Measurements from ENCODE around the gene TRA2B. TPM values are rescaled to one million over a fixed set of nuclear protein-coding genes. Genes with fewer than 3 reads are reported as not detected.

Gene TRA2B
- total and polyA plus RNA-seq, 4 experiments from 2014 or later = 121 to 181 (median 179) TPM

DNA sequence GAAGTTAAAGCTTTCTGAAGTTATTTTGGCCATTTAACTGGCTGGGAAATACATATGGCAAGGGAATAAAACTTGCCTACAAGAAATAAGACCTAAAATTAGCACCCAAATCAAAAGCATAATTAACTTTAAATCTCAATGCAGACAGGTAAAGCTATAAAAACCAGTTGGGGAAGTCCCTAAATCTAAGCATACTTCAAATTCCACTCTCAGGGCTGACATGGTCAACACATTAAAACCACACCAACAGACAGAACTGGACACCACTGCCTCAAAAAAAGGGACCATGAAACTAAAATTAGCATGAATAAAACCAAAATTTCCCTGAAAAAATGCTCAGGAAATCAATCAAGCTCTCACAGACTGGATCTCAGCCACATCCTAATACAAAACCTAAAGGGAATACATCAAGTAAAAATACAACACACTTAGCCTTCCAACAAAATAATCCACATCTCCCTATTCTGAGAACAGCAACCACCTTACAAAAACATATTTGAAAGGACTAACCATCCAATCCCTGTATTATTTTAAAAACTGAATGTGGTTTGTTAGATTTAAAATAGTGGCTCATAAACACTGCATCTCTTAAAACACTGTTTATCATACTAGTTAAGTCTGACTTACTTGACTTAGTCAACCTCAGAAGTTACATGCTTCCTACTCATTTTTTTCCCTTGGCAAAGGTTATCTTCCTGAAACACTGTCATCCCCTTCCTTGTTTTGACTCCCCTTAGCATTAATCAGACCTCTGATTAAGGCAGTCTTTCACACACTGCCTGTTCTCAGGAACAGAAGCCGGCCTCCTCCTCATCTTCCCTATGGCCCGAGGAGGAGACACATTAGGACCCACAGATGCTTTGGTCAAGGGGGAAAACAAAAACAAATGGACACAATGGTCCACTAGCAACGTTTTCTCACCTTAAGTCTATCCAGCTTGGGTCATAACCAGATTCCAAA lies 8.3 kb downstream of the TRA2B start:
- H3K27ac Mint-ChIP-seq = peak overlapping the region; percentile 2 to 100 (median 73)
- CTCF ChIA-PET (ENCODE audit: partially characterized antibody) = interaction anchor here (12.4 kb wide), 1 partner anchor 13 kb away, joined by 143 read pairs; no protein-coding TSS in a partner anchor
- H3K27ac ChIP-seq (ENCODE audit: low read depth, low read length) = peak overlapping the region; percentile 45
- POLR2A ChIA-PET (ENCODE audit: partially characterized antibody) = interaction anchor here (1.0 to 6.2 kb wide), 3 partner anchors 7 to 343 kb away, joined by 3 to 95 read pairs (median 9); partner anchors contain the start of genes SENP2 and TRA2B
- H3K4me3 ChIP-seq (ENCODE audit: low read length in 2 of 2) = peak overlapping the region in 1 of 2 donors; percentile 37
- intact Hi-C loops (cut with micrococcal nuclease) = loop anchor here (1.0 to 10.0 kb wide), 3 partner anchors 8 to 425 kb away; partner anchors contain the start of gene IGF2BP2
- H3K4me1 ChIP-seq (ENCODE audit: insufficient read depth, low read length) = peaks cover 99% of the 10 kb centered on the region
- peaks cover 76 to 100% (median 91%) of the 10 kb centered on the region in 4 donors for H3K4me1 Mint-ChIP-seq
- no peak for DNase-seq
- no peaks in the 10 kb centered on the region for H3K9me3 ChIP-seq (ENCODE audit: control insufficient read depth in 1 of 2, low read length in 2 of 2)
- H3K27me3 Mint-ChIP-seq = no peaks in the 10 kb centered on the region
- H3K36me3 Mint-ChIP-seq = peaks cover 35 to 88% of the 10 kb centered on the region in 2 donors
- no peaks in the 10 kb centered on the region for H3K27me3 ChIP-seq (ENCODE audit: insufficient read depth, low read length)
- peaks cover 18% of the 10 kb centered on the region for H3K36me3 ChIP-seq (ENCODE audit: insufficient read depth, low read length)
- H3K9me3 Mint-ChIP-seq = peaks cover 0 to 3% (median 0%) of the 10 kb centered on the region in 8 donors
- H3K4me3 Mint-ChIP-seq = peak overlapping the region; percentile 42 to 100 (median 83)

DNA sequence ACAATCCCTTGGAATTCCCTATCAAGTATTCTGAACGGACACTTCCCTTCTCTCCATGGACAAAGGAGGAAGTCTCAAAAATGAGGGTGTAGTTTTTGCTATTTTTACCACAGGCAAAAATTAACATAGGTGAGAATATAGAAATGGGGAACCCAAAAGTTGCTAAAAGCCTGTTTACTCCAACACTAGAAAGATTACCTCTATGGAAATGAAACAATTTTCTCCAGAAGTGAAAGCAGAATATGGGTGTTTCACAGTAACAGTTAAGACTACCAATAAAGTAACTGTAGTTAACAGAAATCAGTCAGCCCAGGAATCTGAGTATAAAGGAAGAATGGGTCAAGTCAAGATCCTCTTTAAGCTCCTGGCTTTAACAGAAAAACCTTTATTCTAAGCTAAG lies 9.3 kb downstream of the TRA2B start:
- no peak for DNase-seq
- Histone ChIP-seq H3K4me3 (ENCODE audit: low read length in 2 of 2) (peak overlapping the region in 1 of 2 donors; percentile 26), H3K9me3 (ENCODE audit: control insufficient read depth in 1 of 2, low read length in 2 of 2) (no peaks in the 10 kb centered on the region), H3K4me1 (ENCODE audit: insufficient read depth, low read length) (peaks cover 93% of the 10 kb centered on the region), H3K27ac (ENCODE audit: low read depth, low read length) (peak overlapping the region; percentile 45), H3K27me3 (ENCODE audit: insufficient read depth, low read length) (no peaks in the 10 kb centered on the region), H3K36me3 (ENCODE audit: insufficient read depth, low read length) (peaks cover 28% of the 10 kb centered on the region)
- CTCF ChIA-PET (ENCODE audit: partially characterized antibody) = interaction anchor here (1.5 to 12.4 kb wide), 2 partner anchors 9 to 14 kb away, joined by 5 to 143 read pairs; partner anchors contain the start of gene TRA2B
- intact Hi-C loops (cut with micrococcal nuclease) = no loop called here
- POLR2A ChIA-PET (ENCODE audit: partially characterized antibody) = interaction anchor here (1.8 to 6.6 kb wide), 4 partner anchors 8 to 15 kb away, joined by 3 to 95 read pairs (median 26); partner anchors contain the start of gene TRA2B
- H3K4me3 Mint-ChIP-seq = peak overlapping the region; percentile 42 to 100 (median 83)
- H3K4me1 Mint-ChIP-seq = peaks cover 75 to 100% (median 88%) of the 10 kb centered on the region in 4 donors
- H3K27me3 Mint-ChIP-seq = no peaks in the 10 kb centered on the region
- peaks cover 0 to 3% (median 0%) of the 10 kb centered on the region in 8 donors for H3K9me3 Mint-ChIP-seq
- peaks cover 44 to 88% of the 10 kb centered on the region in 2 donors for H3K36me3 Mint-ChIP-seq
- H3K27ac Mint-ChIP-seq = peak overlapping the region; percentile 19 to 100 (median 73)

DNA sequence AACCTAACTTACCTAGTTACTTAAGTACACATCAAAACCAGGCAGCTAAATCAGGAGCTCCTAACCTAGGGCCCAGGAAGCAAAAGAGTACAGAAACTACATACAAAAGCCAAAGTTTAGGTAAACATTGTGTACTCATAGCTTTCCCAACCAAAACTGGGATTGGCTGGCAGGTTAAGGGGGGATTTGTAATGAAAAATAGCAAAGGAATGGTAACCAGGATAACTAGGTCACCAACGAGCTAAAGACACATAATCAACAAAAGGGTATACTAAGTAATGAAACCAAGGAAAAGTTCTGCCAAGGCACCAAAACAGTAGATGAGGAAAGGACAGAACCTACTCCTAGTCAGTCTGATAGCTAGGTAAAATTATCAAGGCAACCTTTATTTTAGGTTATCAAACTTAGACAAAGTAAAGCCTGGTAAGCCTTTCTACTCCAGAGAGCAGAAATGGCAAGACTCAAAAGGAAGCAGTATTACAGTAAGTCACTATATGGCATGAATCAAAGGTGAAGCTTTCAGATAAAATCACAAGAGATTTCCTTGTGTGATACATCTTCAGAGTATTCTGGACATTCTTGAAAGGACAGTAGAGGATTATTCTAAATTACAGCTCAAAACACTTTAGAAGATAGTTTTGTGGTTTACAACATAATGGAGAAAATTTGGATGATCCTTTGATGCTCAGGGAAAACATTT lies 10.2 kb downstream of the TRA2B start:
- H3K9me3 Mint-ChIP-seq = peaks cover 0 to 3% (median 0%) of the 10 kb centered on the region in 8 donors
- intact Hi-C loops (cut with micrococcal nuclease) = no loop called here
- peaks cover 84% of the 10 kb centered on the region for H3K4me1 ChIP-seq (ENCODE audit: insufficient read depth, low read length)
- peaks cover 36% of the 10 kb centered on the region for H3K36me3 ChIP-seq (ENCODE audit: insufficient read depth, low read length)
- peak overlapping the region; percentile 19 to 100 (median 67) for H3K27ac Mint-ChIP-seq
- H3K36me3 Mint-ChIP-seq = peaks cover 51 to 96% of the 10 kb centered on the region in 2 donors
- peak overlapping the region; percentile 42 to 100 (median 83) for H3K4me3 Mint-ChIP-seq
- no peaks in the 10 kb centered on the region for H3K9me3 ChIP-seq (ENCODE audit: control insufficient read depth in 1 of 2, low read length in 2 of 2)
- DNase-seq = peak in 1 of 5 donors; percentile 0
- H3K27ac ChIP-seq (ENCODE audit: low read depth, low read length) = peak overlapping the region; percentile 27
- no peaks in the 10 kb centered on the region for H3K27me3 Mint-ChIP-seq
- ChIA-PET CTCF (ENCODE audit: partially characterized antibody) (interaction anchor here (0.8 to 12.4 kb wide), 3 partner anchors 10 to 690 kb away, joined by 3 to 143 read pairs (median 5); partner anchors contain the start of gene TRA2B), POLR2A (ENCODE audit: partially characterized antibody) (interaction anchor here (1.8 to 6.6 kb wide), 4 partner anchors 9 to 16 kb away, joined by 3 to 95 read pairs (median 26); partner anchors contain the start of gene TRA2B)
- no peaks in the 10 kb centered on the region for H3K27me3 ChIP-seq (ENCODE audit: insufficient read depth, low read length)
- H3K4me1 Mint-ChIP-seq = peaks cover 70 to 97% (median 84%) of the 10 kb centered on the region in 4 donors
- no peak overlapping the region for H3K4me3 ChIP-seq (ENCODE audit: low read length in 2 of 2)

DNA sequence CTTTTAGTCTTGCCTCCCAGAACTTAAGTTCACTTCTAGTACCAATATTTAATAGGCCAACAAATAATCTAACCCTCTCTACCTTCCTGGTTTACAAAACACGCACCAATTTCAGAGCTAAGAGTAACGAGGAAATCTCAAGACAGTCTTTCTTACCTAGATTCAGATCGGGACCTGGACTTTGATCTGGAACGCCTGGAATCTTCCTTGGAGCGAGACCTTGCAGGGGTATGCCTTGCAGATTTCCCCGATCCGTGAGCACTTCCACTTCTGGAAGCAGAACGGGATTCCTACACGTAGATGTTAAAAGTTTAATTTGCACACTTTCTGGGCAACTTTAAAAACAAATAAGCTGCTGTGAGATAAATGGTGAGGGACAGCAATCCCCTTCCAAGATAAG lies 11.4 kb downstream of the TRA2B start:
- peak in 1 of 5 donors; percentile 0 for DNase-seq
- intact Hi-C loops (cut with micrococcal nuclease) = no loop called here
- Mint-ChIP-seq H3K4me1 (peaks cover 59 to 93% (median 74%) of the 10 kb centered on the region in 4 donors), H3K27me3 (no peaks in the 10 kb centered on the region), H3K27ac (peak overlapping the region; percentile 3 to 100 (median 55)), H3K9me3 (peaks cover 0 to 6% (median 0%) of the 10 kb centered on the region in 8 donors), H3K4me3 (peak overlapping the region in 7 of 8 donors; percentile 33 to 98 (median 65)), H3K36me3 (peaks cover 55 to 97% of the 10 kb centered on the region in 2 donors)
- Histone ChIP-seq H3K36me3 (ENCODE audit: insufficient read depth, low read length) (peaks cover 48% of the 10 kb centered on the region), H3K27ac (ENCODE audit: low read depth, low read length) (no peak overlapping the region), H3K4me1 (ENCODE audit: insufficient read depth, low read length) (peaks cover 72% of the 10 kb centered on the region), H3K27me3 (ENCODE audit: insufficient read depth, low read length) (no peaks in the 10 kb centered on the region), H3K4me3 (ENCODE audit: low read length in 2 of 2) (no peak overlapping the region), H3K9me3 (ENCODE audit: control insufficient read depth in 1 of 2, low read length in 2 of 2) (no peaks in the 10 kb centered on the region)
- POLR2A ChIA-PET (ENCODE audit: partially characterized antibody) = interaction anchor here (1.3 to 6.6 kb wide), 3 partner anchors 8 to 13 kb away, joined by 3 to 95 read pairs (median 44); partner anchors contain the start of gene TRA2B
- CTCF ChIA-PET (ENCODE audit: partially characterized antibody) = interaction anchor here (1.0 to 12.4 kb wide), 2 partner anchors 9 to 16 kb away, joined by 3 to 143 read pairs; no protein-coding TSS in a partner anchor

DNA sequence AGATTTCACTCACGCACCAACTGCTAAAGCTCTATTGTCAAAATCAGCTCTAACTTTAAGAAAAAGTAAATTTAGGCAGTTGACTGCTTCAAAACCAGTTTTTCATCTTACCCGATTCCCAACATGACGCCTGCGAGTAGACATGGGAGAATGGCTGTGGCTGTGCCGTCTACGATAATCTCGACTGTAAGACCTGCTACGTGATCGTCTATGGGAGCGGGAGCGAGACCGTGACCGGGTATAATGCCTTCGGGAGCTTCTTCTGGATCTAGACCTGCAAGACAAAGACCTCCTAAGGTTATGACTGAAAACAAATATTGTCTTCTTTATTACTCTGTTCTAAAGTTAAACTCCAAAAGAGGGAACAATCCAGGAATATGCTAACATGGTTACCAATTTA lies 12.5 kb downstream of the TRA2B start:
- no peaks in the 10 kb centered on the region for H3K9me3 ChIP-seq (ENCODE audit: control insufficient read depth in 1 of 2, low read length in 2 of 2)
- Mint-ChIP-seq H3K27me3 (no peaks in the 10 kb centered on the region), H3K4me1 (peaks cover 51 to 82% (median 63%) of the 10 kb centered on the region in 4 donors), H3K36me3 (peaks cover 57 to 97% of the 10 kb centered on the region in 2 donors), H3K9me3 (peaks cover 0 to 6% (median 0%) of the 10 kb centered on the region in 8 donors), H3K4me3 (peak overlapping the region in 4 of 8 donors; percentile 4 to 68 (median 36)), H3K27ac (peak overlapping the region in 4 of 7 donors; percentile 4 to 100 (median 77))
- peaks cover 61% of the 10 kb centered on the region for H3K4me1 ChIP-seq (ENCODE audit: insufficient read depth, low read length)
- ChIA-PET POLR2A (ENCODE audit: partially characterized antibody) (interaction anchor here (1.3 to 6.6 kb wide), 3 partner anchors 9 to 12 kb away, joined by 3 to 95 read pairs (median 44); partner anchors contain the start of gene TRA2B), CTCF (ENCODE audit: partially characterized antibody) (interaction anchor here (2.0 to 12.4 kb wide), 2 partner anchors 13 to 17 kb away, joined by 7 to 143 read pairs; no protein-coding TSS in a partner anchor)
- no peak overlapping the region for H3K4me3 ChIP-seq (ENCODE audit: low read length in 2 of 2)
- peaks cover 59% of the 10 kb centered on the region for H3K36me3 ChIP-seq (ENCODE audit: insufficient read depth, low read length)
- DNase-seq = peak in 1 of 5 donors; percentile 0
- H3K27ac ChIP-seq (ENCODE audit: low read depth, low read length) = no peak overlapping the region
- intact Hi-C loops (cut with micrococcal nuclease) = loop anchor here (1.0 kb wide), 1 partner anchor 8 kb away; no protein-coding TSS in a partner anchor
- H3K27me3 ChIP-seq (ENCODE audit: insufficient read depth, low read length) = no peaks in the 10 kb centered on the region

DNA sequence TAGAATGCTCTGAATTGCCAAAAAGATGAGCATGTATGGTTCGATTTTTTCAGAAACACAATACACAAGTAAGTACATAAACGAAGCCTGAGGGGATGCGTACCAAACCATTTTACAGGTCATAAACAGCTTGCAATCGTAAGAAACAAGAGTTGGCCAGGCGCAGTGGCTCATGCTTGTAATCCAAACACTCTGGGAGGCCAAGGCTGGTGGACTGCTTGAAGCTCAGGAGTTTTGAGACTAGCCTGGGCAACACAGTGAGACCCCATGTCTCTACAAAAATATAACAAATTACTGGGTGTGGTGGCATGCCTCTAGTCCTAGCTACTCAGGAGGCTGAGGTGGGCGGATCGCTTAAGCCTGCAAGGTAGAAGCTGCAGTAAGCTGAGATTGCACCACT lies 13.4 kb downstream of the TRA2B start:
- Mint-ChIP-seq H3K36me3 (peaks cover 67 to 97% of the 10 kb centered on the region in 2 donors), H3K4me1 (peaks cover 46 to 72% (median 55%) of the 10 kb centered on the region in 4 donors)
- CTCF ChIA-PET (ENCODE audit: partially characterized antibody) = interaction anchor here (2.0 to 12.4 kb wide), 2 partner anchors 12 to 18 kb away, joined by 7 to 143 read pairs; no protein-coding TSS in a partner anchor

More for the DNA sequence above, 13.4 kb downstream of the TRA2B start:
- Histone ChIP-seq H3K27ac (ENCODE audit: low read depth, low read length) (no peak overlapping the region), H3K4me1 (ENCODE audit: insufficient read depth, low read length) (peaks cover 52% of the 10 kb centered on the region), H3K36me3 (ENCODE audit: insufficient read depth, low read length) (peaks cover 69% of the 10 kb centered on the region), H3K9me3 (ENCODE audit: control insufficient read depth in 1 of 2, low read length in 2 of 2) (no peaks in the 10 kb centered on the region), H3K27me3 (ENCODE audit: insufficient read depth, low read length) (no peaks in the 10 kb centered on the region), H3K4me3 (ENCODE audit: low read length in 2 of 2) (no peak overlapping the region)
- peak overlapping the region in 3 of 7 donors; percentile 48 to 100 (median 77) for H3K27ac Mint-ChIP-seq
- POLR2A ChIA-PET (ENCODE audit: partially characterized antibody) = interaction anchor here (6.2 to 6.6 kb wide), 2 partner anchors 11 to 13 kb away, joined by 44 to 95 read pairs; partner anchors contain the start of gene TRA2B
- H3K4me3 Mint-ChIP-seq = peak overlapping the region in 2 of 8 donors; percentile 17 to 22
- DNase-seq = peak in 1 of 5 donors; percentile 0
- intact Hi-C loops (cut with micrococcal nuclease) = no loop called here
- peaks cover 0 to 6% (median 0%) of the 10 kb centered on the region in 8 donors for H3K9me3 Mint-ChIP-seq
- no peaks in the 10 kb centered on the region for H3K27me3 Mint-ChIP-seq

All from CD4-positive, alpha-beta memory T cell (primary cell).